Stimulated activated CD8-positive, alpha-beta memory T cell treated with anti-CD3 and anti-CD28 coated beads, Interleukin-15, amount 100 ng/mL, for 1 hour (primary cell): Measurements from ENCODE around the gene SEMA6B.
A peak's percentile ranks its signal among the peaks of the same experiment; 100 is the strongest.

Source experiments
- DNase-seq: peaks from one replicate; pipeline ENCODE4 v3.0.0-alpha.2; 2020; ENCODE audit warnings: low read depth

SEMA6B gene

GRCh38 chr19:4588291-4588761 is 28.8 kb upstream of the SEMA6B start:
- no peak for DNase-seq

- DNase-seq = no peak
Measured at GRCh38 chr19:4587527-4587926, 28.0 kb upstream of the SEMA6B start.

GRCh38 chr19:4586691-4587090 is 27.2 kb upstream of the SEMA6B start:
- no peak for DNase-seq

GRCh38 chr19:4586245-4586644 is 26.8 kb upstream of the SEMA6B start:
- no peak for DNase-seq

GRCh38 chr19:4585556-4585955 is 26.1 kb upstream of the SEMA6B start:
- DNase-seq = no peak

GRCh38 chr19:4584670-4585460 is 25.4 kb upstream of the SEMA6B start:
- DNase-seq = no peak

GRCh38 chr19:4583961-4584669 is 24.6 kb upstream of the SEMA6B start:
- no peak for DNase-seq

- no peak for DNase-seq
Measured at GRCh38 chr19:4582980-4583842, 23.7 kb upstream of the SEMA6B start.

GRCh38 chr19:4581666-4582553 is 22.4 kb upstream of the SEMA6B start:
- DNase-seq = no peak

GRCh38 chr19:4580961-4581665 is 21.6 kb upstream of the SEMA6B start:
- no peak for DNase-seq

- no peak for DNase-seq
Measured at GRCh38 chr19:4580021-4580901, 20.8 kb upstream of the SEMA6B start.

GRCh38 chr19:4579389-4579788 is 19.9 kb upstream of the SEMA6B start:
- no peak for DNase-seq

GRCh38 chr19:4578552-4579248 is 19.2 kb upstream of the SEMA6B start:
- DNase-seq = no peak

- DNase-seq = no peak
Measured at GRCh38 chr19:4577020-4577782, 17.7 kb upstream of the SEMA6B start.

- DNase-seq = peak; percentile 60
Measured at GRCh38 chr19:4576016-4576933, 16.8 kb upstream of the SEMA6B start.

- no peak for DNase-seq
Measured at GRCh38 chr19:4575267-4576015, 16.0 kb upstream of the SEMA6B start.

- no peak for DNase-seq
Measured at GRCh38 chr19:4573682-4574081, 14.2 kb upstream of the SEMA6B start.
